ENCODE results near the gene FGD1.

- TF ChIP-seq, protein P1, sequence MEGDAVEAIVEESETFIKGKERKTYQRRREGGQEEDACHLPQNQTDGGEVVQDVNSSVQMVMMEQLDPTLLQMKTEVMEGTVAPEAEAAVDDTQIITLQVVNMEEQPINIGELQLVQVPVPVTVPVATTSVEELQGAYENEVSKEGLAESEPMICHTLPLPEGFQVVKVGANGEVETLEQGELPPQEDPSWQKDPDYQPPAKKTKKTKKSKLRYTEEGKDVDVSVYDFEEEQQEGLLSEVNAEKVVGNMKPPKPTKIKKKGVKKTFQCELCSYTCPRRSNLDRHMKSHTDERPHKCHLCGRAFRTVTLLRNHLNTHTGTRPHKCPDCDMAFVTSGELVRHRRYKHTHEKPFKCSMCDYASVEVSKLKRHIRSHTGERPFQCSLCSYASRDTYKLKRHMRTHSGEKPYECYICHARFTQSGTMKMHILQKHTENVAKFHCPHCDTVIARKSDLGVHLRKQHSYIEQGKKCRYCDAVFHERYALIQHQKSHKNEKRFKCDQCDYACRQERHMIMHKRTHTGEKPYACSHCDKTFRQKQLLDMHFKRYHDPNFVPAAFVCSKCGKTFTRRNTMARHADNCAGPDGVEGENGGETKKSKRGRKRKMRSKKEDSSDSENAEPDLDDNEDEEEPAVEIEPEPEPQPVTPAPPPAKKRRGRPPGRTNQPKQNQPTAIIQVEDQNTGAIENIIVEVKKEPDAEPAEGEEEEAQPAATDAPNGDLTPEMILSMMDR (conservative IDR thresholded peaks at IDR 0.05; ENCODE audit: low read depth, low read length): no peak
- no peak for TF ChIP-seq EZH2 (IDR thresholded peaks at IDR 0.05; ENCODE audit: borderline replicate concordance, low read depth, low read length, poor library complexity, severe bottlenecking)
Observed at GRCh38 chrX:54416965-54417364, 79.1 kb downstream of the FGD1 start.

Data from A673 (cell line).